IMR-90 (cell line): ENCODE results near the gene PPP6R1.

Experiments used
- BHLHE40 ChIP-seq: fragments of 150-350 bp; IDR thresholded peaks from 2 replicates; pipeline ENCODE4 v1.6.1; 2016; ENCODE audit warnings: mild to moderate bottlenecking, low read depth, low read length
- CEBPB ChIP-seq: IDR thresholded peaks from 2 replicates; pipeline ENCODE4 v1.6.1; 2012; ENCODE audit warnings: low read depth, low read length, improper control_type of control experiment
- POLR2A ChIP-seq: IDR thresholded peaks from 2 replicates; pipeline ENCODE4 v1.6.1; 2012; ENCODE audit warnings: mild to moderate bottlenecking, low read depth, low read length
- SMC3 ChIP-seq: fragments of 150-350 bp; IDR thresholded peaks from 2 replicates; pipeline ENCODE4 v1.6.1; 2016; ENCODE audit warnings: low read depth, mild to moderate bottlenecking, antibody characterized with exemption, low read length, moderate library complexity
- TF ChIP-seq, protein P1 (sequence below): conservative IDR thresholded peaks from 2 replicates; pipeline ENCODE4 v1.5.1; 2012; ENCODE audit warnings: mild to moderate bottlenecking, low read depth, low read length, improper control_type of control experiment

DNA sequence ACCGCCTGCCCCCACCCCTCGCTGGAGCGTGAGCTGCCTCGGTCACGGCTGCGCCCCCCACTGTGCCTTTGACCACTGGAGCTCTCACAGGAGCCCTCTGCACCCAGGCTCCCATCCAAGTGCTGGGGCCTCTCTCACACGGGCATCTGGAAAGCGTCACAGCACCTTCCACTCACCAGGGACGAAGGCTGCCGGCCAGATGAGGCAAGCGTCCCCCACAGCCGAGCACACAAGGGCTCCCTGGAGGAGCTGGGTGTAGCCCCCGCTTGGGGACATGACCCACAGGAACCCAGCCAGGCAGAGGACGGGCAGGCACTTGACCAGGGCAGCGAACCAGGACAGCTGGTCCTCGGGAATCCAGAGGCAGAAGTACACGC, 30.8 kb downstream of the PPP6R1 start:
- TF ChIP-seq, protein P1, sequence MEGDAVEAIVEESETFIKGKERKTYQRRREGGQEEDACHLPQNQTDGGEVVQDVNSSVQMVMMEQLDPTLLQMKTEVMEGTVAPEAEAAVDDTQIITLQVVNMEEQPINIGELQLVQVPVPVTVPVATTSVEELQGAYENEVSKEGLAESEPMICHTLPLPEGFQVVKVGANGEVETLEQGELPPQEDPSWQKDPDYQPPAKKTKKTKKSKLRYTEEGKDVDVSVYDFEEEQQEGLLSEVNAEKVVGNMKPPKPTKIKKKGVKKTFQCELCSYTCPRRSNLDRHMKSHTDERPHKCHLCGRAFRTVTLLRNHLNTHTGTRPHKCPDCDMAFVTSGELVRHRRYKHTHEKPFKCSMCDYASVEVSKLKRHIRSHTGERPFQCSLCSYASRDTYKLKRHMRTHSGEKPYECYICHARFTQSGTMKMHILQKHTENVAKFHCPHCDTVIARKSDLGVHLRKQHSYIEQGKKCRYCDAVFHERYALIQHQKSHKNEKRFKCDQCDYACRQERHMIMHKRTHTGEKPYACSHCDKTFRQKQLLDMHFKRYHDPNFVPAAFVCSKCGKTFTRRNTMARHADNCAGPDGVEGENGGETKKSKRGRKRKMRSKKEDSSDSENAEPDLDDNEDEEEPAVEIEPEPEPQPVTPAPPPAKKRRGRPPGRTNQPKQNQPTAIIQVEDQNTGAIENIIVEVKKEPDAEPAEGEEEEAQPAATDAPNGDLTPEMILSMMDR: no peak
- TF ChIP-seq SMC3 (no peak), BHLHE40 (no peak), CEBPB (no peak), POLR2A (no peak)
